Measurements from ENCODE around the gene ARHGAP35. TPM values are rescaled to one million over a fixed set of nuclear protein-coding genes. Genes with fewer than 3 reads are reported as not detected.

Gene ARHGAP35
- total RNA-seq, 1 donor from 2014 or later, result 25.5 TPM

- H3K36me3 Mint-ChIP-seq (ENCODE audit: low read depth), result no peaks in the 10 kb centered on the region
- H3K27ac Mint-ChIP-seq, result no peak overlapping the region
- no peak overlapping the region for H3K4me3 Mint-ChIP-seq (ENCODE audit: low read depth)
- H3K27me3 Mint-ChIP-seq (ENCODE audit: low read depth), result no peaks in the 10 kb centered on the region
- H3K9me3 Mint-ChIP-seq, result no peaks in the 10 kb centered on the region
- no peak for DNase-seq (ENCODE audit: low spot score)
- intact Hi-C loops (cut with micrococcal nuclease), result no loop called here
- H3K4me1 Mint-ChIP-seq (ENCODE audit: low read depth), result peaks cover 17% of the 10 kb centered on the region
Observed at GRCh38 chr19:46904114-46905060, 43.6 kb downstream of the ARHGAP35 start.

- Mint-ChIP-seq H3K27me3 (ENCODE audit: low read depth) (no peaks in the 10 kb centered on the region), H3K27ac (no peak overlapping the region), H3K9me3 (no peaks in the 10 kb centered on the region), H3K4me3 (ENCODE audit: low read depth) (no peak overlapping the region), H3K4me1 (ENCODE audit: low read depth) (peaks cover 23% of the 10 kb centered on the region), H3K36me3 (ENCODE audit: low read depth) (peaks cover 6% of the 10 kb centered on the region)
- intact Hi-C loops (cut with micrococcal nuclease), result no loop called here
- no peak for DNase-seq (ENCODE audit: low spot score)
Observed at GRCh38 chr19:46906221-46906620, 45.4 kb downstream of the ARHGAP35 start.

GRCh38 chr19:46907880-46908279, 47.1 kb downstream of the ARHGAP35 start:
- Mint-ChIP-seq H3K36me3 (ENCODE audit: low read depth) (peaks cover 6% of the 10 kb centered on the region), H3K9me3 (no peaks in the 10 kb centered on the region), H3K27ac (no peak overlapping the region), H3K4me1 (ENCODE audit: low read depth) (peaks cover 26% of the 10 kb centered on the region), H3K27me3 (ENCODE audit: low read depth) (no peaks in the 10 kb centered on the region), H3K4me3 (ENCODE audit: low read depth) (no peak overlapping the region)
- intact Hi-C loops (cut with micrococcal nuclease), result no loop called here
- no peak for DNase-seq (ENCODE audit: low spot score)

GRCh38 chr19:46909356-46909755, 48.6 kb downstream of the ARHGAP35 start:
- intact Hi-C loops (cut with micrococcal nuclease), result no loop called here
- peaks cover 6% of the 10 kb centered on the region for H3K36me3 Mint-ChIP-seq (ENCODE audit: low read depth)
- H3K4me1 Mint-ChIP-seq (ENCODE audit: low read depth), result peaks cover 23% of the 10 kb centered on the region
- no peaks in the 10 kb centered on the region for H3K27me3 Mint-ChIP-seq (ENCODE audit: low read depth)
- H3K4me3 Mint-ChIP-seq (ENCODE audit: low read depth), result no peak overlapping the region
- H3K9me3 Mint-ChIP-seq, result no peaks in the 10 kb centered on the region
- no peak for DNase-seq (ENCODE audit: low spot score)
- no peak overlapping the region for H3K27ac Mint-ChIP-seq

Other genes starting within 250 kb of the ARHGAP35 start
- gene PTGIR, start 235.9 kb upstream of the ARHGAP35 start, total RNA-seq, result 214 and 218 TPM in 2 replicates
- gene GNG8, start 224.8 kb upstream of the ARHGAP35 start, total RNA-seq, result 21.4 and 29.1 TPM in 2 replicates
- gene DACT3, start 199.8 kb upstream of the ARHGAP35 start, total RNA-seq, result 6.1 and 6.5 TPM in 2 replicates
- gene PRKD2, start 143.9 kb upstream of the ARHGAP35 start, total RNA-seq, result 77.9 and 79.8 TPM in 2 replicates
- 23.1 and 23.8 TPM in 2 replicates for gene FKRP, start 114.9 kb upstream of the ARHGAP35 start, total RNA-seq
- gene STRN4, start 114.5 kb upstream of the ARHGAP35 start, total RNA-seq, result 96.2 and 97.7 TPM in 2 replicates
- gene SLC1A5, start 72.4 kb upstream of the ARHGAP35 start, total RNA-seq, result 203 and 208 TPM in 2 replicates
- 94.0 and 102 TPM in 2 replicates for gene AP2S1, start 10.2 kb upstream of the ARHGAP35 start, total RNA-seq
- 0.25 TPM in 1 of 2 replicates, not detected in the other for gene NPAS1, start 158.8 kb downstream of the ARHGAP35 start, total RNA-seq
- 48.0 and 49.1 TPM in 2 replicates for gene TMEM160, start 187.6 kb downstream of the ARHGAP35 start, total RNA-seq